HepG2 (cell line): ENCODE data around the gene SLC25A19. TPM values are rescaled to one million over a fixed set of nuclear protein-coding genes. Genes with fewer than 3 reads are reported as not detected.

Experiments
- ATAC-seq: fragments of 200-7000 bp; cut with Tn5 transposase; 3 replicates; pipeline ENCODE4 v1.9.1; 2020; ENCODE audit warnings: mild to moderate bottlenecking, moderate library complexity
- BruUV-seq: library from RNA; stranded (reverse); fragments of 400-500 nt; replicated peaks from 2 replicates; lab custom pipeline; 2021; lab: Mats Ljungman, UMichigan
- CTCF ChIA-PET: fragments of 300-600 bp; formaldehyde crosslinking; extraction: SDS; loops from one replicate; lab custom pipeline; 2021; ENCODE audit warnings: low total read pairs, inconsistent platforms, low intra/inter-chr PET ratio; lab: Yijun Ruan, JAX
- POLR2A ChIA-PET: fragments of 350-600 bp; sonication (Branson Sonifier 250); formaldehyde crosslinking; loops from one replicate; lab custom pipeline; 2020; ENCODE audit warnings: antibody characterized with exemption, inconsistent platforms; lab: Yijun Ruan, JAX
- DNase-seq: peaks from one replicate; pipeline ENCODE4 v3.0.0-alpha.2; 2015; ENCODE audit warnings: low spot score
- FAIRE-seq: peaks from 3 replicates; lab custom pipeline; 2011; peaks lifted over from hg19 to GRCh38; lab: Jason Lieb, UNC
- H2AFZ ChIP-seq: one replicate; pipeline ENCODE4 v1.6.1; 2011; ENCODE audit warnings: low read length, inconsistent platforms
- H3K27ac ChIP-seq: fragments of 300-600 bp; 3 replicates; pipeline ENCODE4 v1.8.0; 2011; ENCODE audit warnings: mixed run types, mild to moderate bottlenecking, mixed read lengths, low read length, inconsistent platforms; ENCODE audit not compliant: insufficient read depth; ENCODE audit errors: extremely low read length
- H3K27me3 ChIP-seq, 2 experiments: fragments of 200-600 bp in 1 of 2; 2 replicates in 1 of 2; 3 replicates in 1 of 2; pipeline versions ENCODE4 v1.6.0 to v1.8.0; 2011; ENCODE audit warnings: low read length in 2 of 2, mild to moderate bottlenecking in 2 of 2, moderate library complexity in 2 of 2, inconsistent platforms in 1 of 2; ENCODE audit not compliant: insufficient read depth in 2 of 2, control insufficient read depth in 1 of 2
- H3K36me3 ChIP-seq, 2 experiments: fragments of 200-600 bp in 1 of 2; replicated peaks in 1 of 2; 2 replicates in 1 of 2; 3 replicates in 1 of 2; pipeline versions ENCODE4 v1.5.1 to v1.8.0; 2011; ENCODE audit warnings: low read length in 2 of 2, inconsistent platforms in 1 of 2; ENCODE audit not compliant: insufficient read depth in 2 of 2, control insufficient read depth in 1 of 2
- H3K4me1 ChIP-seq: 2 replicates; pipeline ENCODE4 v1.5.1; 2012; ENCODE audit warnings: low read length, inconsistent platforms; ENCODE audit not compliant: insufficient read depth
- H3K4me2 ChIP-seq: 2 replicates; pipeline ENCODE4 v1.6.0; 2011; ENCODE audit warnings: low read depth, low read length, inconsistent platforms
- H3K4me3 ChIP-seq, 3 experiments: fragments of 200-600 bp in 1 of 3; sonication (generic), shearing (Covaris generic) in 1 of 3; replicated peaks in 1 of 3; 2 replicates each; pipeline ENCODE4 v1.5.1; 2011 to 2016; ENCODE audit warnings: low read length in 3 of 3, inconsistent platforms in 2 of 3, low read depth in 2 of 3, mild to moderate bottlenecking in 2 of 3, control low read depth in 1 of 3, mixed read lengths in 1 of 3; ENCODE audit not compliant: insufficient read depth in 1 of 3
- H3K79me2 ChIP-seq: one replicate; pipeline ENCODE4 v1.6.1; 2011; ENCODE audit warnings: low read length, inconsistent platforms; ENCODE audit not compliant: insufficient read depth
- H3K9ac ChIP-seq: 2 replicates; pipeline ENCODE4 v1.6.0; 2011; ENCODE audit warnings: mild to moderate bottlenecking, low read depth, low read length, inconsistent platforms; ENCODE audit not compliant: insufficient read depth
- H3K9me3 ChIP-seq: 2 replicates; pipeline ENCODE4 v1.5.1; 2012; ENCODE audit warnings: mild to moderate bottlenecking, low read length
- H4K20me1 ChIP-seq: 2 replicates; pipeline ENCODE4 v1.6.0; 2011; ENCODE audit warnings: inconsistent platforms, mild to moderate bottlenecking, low read length, moderate library complexity; ENCODE audit not compliant: insufficient read depth
- AKNA ChIP-seq: sonication (generic); formaldehyde crosslinking; IDR thresholded peaks from 2 replicates; pipeline ENCODE4 v1.4.0; 2020; ENCODE audit warnings: missing genetic modification reagents, borderline replicate concordance
- BRF2 ChIP-seq: sonication (generic); formaldehyde crosslinking; IDR thresholded peaks from 2 replicates; pipeline ENCODE4 v1.8.1; 2022; ENCODE audit warnings: mild to moderate bottlenecking, missing genetic modification reagents
- DNMT3B ChIP-seq: conservative IDR thresholded peaks from 2 replicates; pipeline ENCODE4 v1.6.1; 2016; ENCODE audit warnings: missing biosample characterization, control low read depth
- FOXK2 ChIP-seq: fragments of 450-650 bp; IDR thresholded peaks from 2 replicates; pipeline ENCODE4 v1.6.1; 2016
- POLR2A ChIP-seq, 2 experiments: IDR thresholded peaks; 2 replicates each; pipeline ENCODE4 v1.6.1; 2011; ENCODE audit warnings: low read depth in 2 of 2, low read length in 2 of 2, mild to moderate bottlenecking in 1 of 2, moderate library complexity in 1 of 2; ENCODE audit not compliant: insufficient read depth in 1 of 2
- POLR2G ChIP-seq: fragments of 200-400 bp; formaldehyde crosslinking; IDR thresholded peaks from 2 replicates; pipeline ENCODE4 v1.6.1; 2018; ENCODE audit warnings: mild to moderate bottlenecking, low read depth, low read length, moderate library complexity
- TCF7L2 ChIP-seq: IDR thresholded peaks from 2 replicates; pipeline ENCODE4 v1.6.1; 2011; ENCODE audit warnings: mild to moderate bottlenecking, low read depth, low read length, moderate library complexity
- THAP11 ChIP-seq: IDR thresholded peaks from 2 replicates; pipeline ENCODE4 v1.6.1; 2016; ENCODE audit warnings: missing biosample characterization, missing genetic modification reagents
- TOE1 ChIP-seq: sonication (generic); formaldehyde crosslinking; IDR thresholded peaks from 2 replicates; pipeline ENCODE4 v1.4.0; 2020; ENCODE audit warnings: mild to moderate bottlenecking, missing genetic modification reagents
- ZBTB7B ChIP-seq: sonication (generic); formaldehyde crosslinking; IDR thresholded peaks from 2 replicates; pipeline ENCODE4 v1.4.0; 2020; ENCODE audit warnings: missing genetic modification reagents
- ZNF282 ChIP-seq: fragments of 450-650 bp; IDR thresholded peaks from 2 replicates; pipeline ENCODE4 v1.6.1; 2018; ENCODE audit not compliant: partially characterized antibody
- ZNF382 ChIP-seq: sonication (generic); formaldehyde crosslinking; IDR thresholded peaks from 2 replicates; pipeline ENCODE4 v1.5.0; 2020; ENCODE audit warnings: missing genetic modification reagents, mild to moderate bottlenecking, borderline replicate concordance
- ZNF687 ChIP-seq: sonication (generic); formaldehyde crosslinking; IDR thresholded peaks from 2 replicates; pipeline ENCODE4 v1.5.1; 2020; ENCODE audit warnings: mild to moderate bottlenecking, missing genetic modification reagents, moderate library complexity
- ZNF761 ChIP-seq: sonication (generic); formaldehyde crosslinking; conservative IDR thresholded peaks from 2 replicates; pipeline ENCODE4 v1.4.0; 2020; ENCODE audit warnings: mild to moderate bottlenecking, missing genetic modification reagents
- WGBS: methylation state at CpG from one replicate; pipeline ENCODE4 v1.1.6; 2017; ENCODE audit warnings: low lambda C conversion rate; 5-methylcytosine and 5-hydroxymethylcytosine counted together
- in situ Hi-C: cut with HindIII; loops from 2 replicates; pipeline ENCODE4 v1.10.0; 2017; ENCODE audit warnings: low pct_unique_long_range_greater_than_20kb; ENCODE audit not compliant: extremely low pct_ligation_motif_present
- intact Hi-C: fragments of 100-400 bp; cut with micrococcal nuclease; formaldehyde crosslinking; loops from one replicate; pipeline ENCODE4 v1.10.0; 2022; ENCODE audit not compliant: unreplicated experiment
- polyA plus RNA-seq, 8 experiments: library from polyadenylated mRNA; depleted of rRNA in 3 of 8; stranded (reverse) in 7 of 8; unstranded in 1 of 8; fragments of >200 nt; fragmentation: Illumina TruSeq in 4 of 8; extraction: Trizol in 4 of 8; gene quantifications; 2 replicates each; pipeline versions ENCODE4 v1.2.1 to v1.2.3, GENCODE V29; 2011 to 2016; ENCODE audit warnings: low read depth in 4 of 8, missing spikeins in 1 of 8, mixed read lengths in 1 of 8; ENCODE audit not compliant: insufficient read depth in 1 of 8
- total RNA-seq, 5 experiments: library from RNA; depleted of rRNA; stranded (reverse); fragments of >200 nt; fragmentation: Illumina TruSeq; extraction: Trizol; gene quantifications; 2 replicates each; pipeline ENCODE4 v1.2.3, GENCODE V29; 2016; ENCODE audit warnings: low read depth in 1 of 5

Gene SLC25A19
- total and polyA plus RNA-seq, 2 of the 13 experiments (the other 11 are each of a cell fraction or from before 2014, with no cell fraction given): 24.4 to 41.4 TPM

GRCh38 chr17:75231071-75231470 is 58.2 kb downstream of the SLC25A19 start:
- H3K27me3 ChIP-seq: no peaks in the 10 kb centered on the region
- no peaks in the 10 kb centered on the region for H4K20me1 ChIP-seq
- H3K36me3 ChIP-seq: peaks cover 56 to 83% of the 10 kb centered on the region in 2 experiments
- no peak overlapping the region for H2AFZ ChIP-seq
- no peak overlapping the region for H3K4me3 ChIP-seq
- H3K9ac ChIP-seq: no peak overlapping the region
- ChIA-PET POLR2A (interaction anchor here (1.6 kb wide), 1 partner anchor 37 kb away, joined by 4 read pairs; no protein-coding TSS in a partner anchor), CTCF (no interaction called here)
- no peak for DNase-seq
- no TSS peak for BruUV-seq
- 95% methylated on average over 8 of the region's 8 CpGs for WGBS
- TF ChIP-seq TOE1 (CRISPR knock-in tag): no peak
- TF ChIP-seq POLR2A (IDR thresholded peaks at IDR 0.05; ENCODE audit: insufficient read depth in 1 of 2, low read depth in 2 of 2, low read length in 2 of 2): no peak
- no peak for TF ChIP-seq FOXK2
- TF ChIP-seq ZBTB7B (CRISPR knock-in tag): no peak
- TF ChIP-seq DNMT3B (CRISPR knock-in tag): no peak
- TF ChIP-seq POLR2G: no peak
- no peak for TF ChIP-seq ZNF282
- no peak for TF ChIP-seq THAP11 (CRISPR knock-in tag)
- TF ChIP-seq ZNF687: no peak
- TF ChIP-seq TCF7L2: no peak
- no peak for TF ChIP-seq BRF2 (CRISPR knock-in tag)
- TF ChIP-seq AKNA (CRISPR knock-in tag): no peak
- no peak for TF ChIP-seq ZNF761 (CRISPR knock-in tag)
- no peak for TF ChIP-seq ZNF382 (CRISPR knock-in tag)
- no peaks in the 10 kb centered on the region for H3K79me2 ChIP-seq
- H3K4me2 ChIP-seq: no peak overlapping the region
- no peak for ATAC-seq
- no peak for FAIRE-seq
- intact Hi-C loops: no loop called here
- H3K9me3 ChIP-seq: no peaks in the 10 kb centered on the region
- in situ Hi-C loops: no loop called here
- H3K4me1 ChIP-seq: no peaks in the 10 kb centered on the region
- no peak overlapping the region for H3K27ac ChIP-seq
